Coronary artery (tissue), 2 donors: ENCODE data around the gene IZUMO2.

Experiments used
- DNase-seq: peaks from one replicate; pipeline ENCODE4 v3.0.0-alpha.2; 2017; ENCODE audit warnings: low spot score
- H3K27ac ChIP-seq, 2 donors: fragments of 200-600 bp; sonication (generic); one replicate each; pipeline ENCODE4 v1.5.1; 2016 to 2019
- H3K4me3 ChIP-seq: fragments of 200-600 bp; sonication (generic); 2 replicates; pipeline ENCODE4 v1.5.1; 2016; ENCODE audit warnings: mild to moderate bottlenecking, moderate library complexity
- CTCF ChIP-seq: fragments of 200-600 bp; sonication (generic); IDR thresholded peaks from one replicate; pipeline ENCODE4 v1.5.1; 2019; ENCODE audit warnings: antibody characterized with exemption

IZUMO2 gene

GRCh38 chr19:50184196-50184595, 21.1 kb upstream of the IZUMO2 start:
- DNase-seq: no peak
- TF ChIP-seq CTCF: no peak
- Histone ChIP-seq H3K27ac (no peak overlapping the region), H3K4me3 (no peak overlapping the region)

- Histone ChIP-seq H3K4me3 (no peak overlapping the region), H3K27ac (no peak overlapping the region)
- DNase-seq: no peak
- no peak for TF ChIP-seq CTCF
Measured at GRCh38 chr19:50181121-50181520, 18.0 kb upstream of the IZUMO2 start.

- H3K27ac ChIP-seq: no peak overlapping the region
Measured at GRCh38 chr19:50178859-50179537, 15.9 kb upstream of the IZUMO2 start.

GRCh38 chr19:50178320-50178719, 15.2 kb upstream of the IZUMO2 start:
- Histone ChIP-seq H3K27ac (no peak overlapping the region), H3K4me3 (no peak overlapping the region)
- DNase-seq: no peak
- TF ChIP-seq CTCF: no peak

More at GRCh38 chr19:50178859-50179537, 15.9 kb upstream of the IZUMO2 start:
- no peak for TF ChIP-seq CTCF
- DNase-seq: no peak
- no peak overlapping the region for H3K4me3 ChIP-seq

GRCh38 chr19:50176775-50177174, 13.7 kb upstream of the IZUMO2 start:
- no peak overlapping the region for H3K4me3 ChIP-seq
- no peak for DNase-seq
- no peak for TF ChIP-seq CTCF

GRCh38 chr19:50175924-50176323, 12.8 kb upstream of the IZUMO2 start:
- Histone ChIP-seq H3K27ac (no peak overlapping the region), H3K4me3 (no peak overlapping the region)
- no peak for TF ChIP-seq CTCF

More at GRCh38 chr19:50176775-50177174, 13.7 kb upstream of the IZUMO2 start:
- H3K27ac ChIP-seq: no peak overlapping the region

GRCh38 chr19:50174100-50174793, 11.2 kb upstream of the IZUMO2 start:
- Histone ChIP-seq H3K27ac (no peak overlapping the region), H3K4me3 (no peak overlapping the region)
- DNase-seq: no peak
- TF ChIP-seq CTCF: no peak

More at GRCh38 chr19:50175924-50176323, 12.8 kb upstream of the IZUMO2 start:
- DNase-seq: no peak
